Measurements from ENCODE around the gene CCDC85B. TPM values are rescaled to one million over a fixed set of nuclear protein-coding genes. Genes with fewer than 3 reads are reported as not detected.

The CCDC85B gene
- total and polyA plus RNA-seq, 2 of the 13 experiments (the other 11 are each of a cell fraction or from before 2014, with no cell fraction given): 8.2 to 19.5 TPM

GRCh38 chr11:65888163-65888814, 2.2 kb upstream of the CCDC85B start, which contains the start of gene FIBP (continued):
- TF ChIP-seq ZNF329 (CRISPR knock-in tag; IDR thresholded peaks at IDR 0.05; ENCODE audit: low read depth): peak; percentile 48; the same call in 1 of the 2 replicates
- TF ChIP-seq ZBTB7A (CRISPR knock-in tag; IDR thresholded peaks at IDR 0.05): no peak
- TF ChIP-seq ZNF367 (CRISPR knock-in tag; IDR thresholded peaks at IDR 0.05; ENCODE audit: borderline replicate concordance): no peak
- no peak for TF ChIP-seq ZNF160 (CRISPR knock-in tag; IDR thresholded peaks at IDR 0.05)
- no peak for TF ChIP-seq SIN3B (IDR thresholded peaks at IDR 0.05; ENCODE audit: low read length)
- no peak; the same call in 1 of the 2 replicates for TF ChIP-seq LBX2 (CRISPR knock-in tag; IDR thresholded peaks at IDR 0.05; ENCODE audit: borderline replicate concordance)
- no peak for TF ChIP-seq SSRP1 (CRISPR knock-in tag; IDR thresholded peaks at IDR 0.05)
- no peak for TF ChIP-seq ISX (CRISPR knock-in tag; conservative IDR thresholded peaks at IDR 0.05)
- 0 out of 2 replicates have a peak, but pooled peaks have one; percentile 24 for TF ChIP-seq BATF2 (CRISPR knock-in tag; IDR thresholded peaks at IDR 0.05)
- TF ChIP-seq ASH2L (IDR thresholded peaks at IDR 0.05; ENCODE audit: insufficient read length, low read depth, low read length): peak; percentile 64
- TF ChIP-seq ZNF530 (CRISPR knock-in tag; IDR thresholded peaks at IDR 0.05; ENCODE audit: low read depth): no peak
- no peak for TF ChIP-seq ZNF703 (CRISPR knock-in tag; IDR thresholded peaks at IDR 0.05; ENCODE audit: borderline replicate concordance)
- TF ChIP-seq ZNF589 (CRISPR knock-in tag; conservative IDR thresholded peaks at IDR 0.05): no peak
- TF ChIP-seq SYNCRIP (IDR thresholded peaks at IDR 0.05; ENCODE audit: insufficient read depth, low read depth, low read length): no peak
- TF ChIP-seq ARNT (IDR thresholded peaks at IDR 0.05): no peak
- no peak for TF ChIP-seq ZNF317 (CRISPR knock-in tag; IDR thresholded peaks at IDR 0.05)
- no peak for TF ChIP-seq ZNF513 (CRISPR knock-in tag; conservative IDR thresholded peaks at IDR 0.05)
- peak; percentile 63 for TF ChIP-seq ZNF335 (CRISPR knock-in tag; IDR thresholded peaks at IDR 0.05)
- no peak for TF ChIP-seq ZNF253 (CRISPR knock-in tag; IDR thresholded peaks at IDR 0.05; ENCODE audit: borderline replicate concordance)
- TF ChIP-seq SALL1 (CRISPR knock-in tag; IDR thresholded peaks at IDR 0.05): peak; percentile 48
- TF ChIP-seq MBD4 (IDR thresholded peaks at IDR 0.05; ENCODE audit: borderline replicate concordance, low read length): no peak
- TF ChIP-seq NFKBIZ (CRISPR knock-in tag; IDR thresholded peaks at IDR 0.05): no peak; the same call in 1 of the 2 replicates
- TF ChIP-seq, protein P1, sequence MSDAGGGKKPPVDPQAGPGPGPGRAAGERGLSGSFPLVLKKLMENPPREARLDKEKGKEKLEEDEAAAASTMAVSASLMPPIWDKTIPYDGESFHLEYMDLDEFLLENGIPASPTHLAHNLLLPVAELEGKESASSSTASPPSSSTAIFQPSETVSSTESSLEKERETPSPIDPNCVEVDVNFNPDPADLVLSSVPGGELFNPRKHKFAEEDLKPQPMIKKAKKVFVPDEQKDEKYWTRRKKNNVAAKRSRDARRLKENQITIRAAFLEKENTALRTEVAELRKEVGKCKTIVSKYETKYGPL (CRISPR knock-in tag; IDR thresholded peaks at IDR 0.05): no peak
- no peak for TF ChIP-seq SNRNP70 (IDR thresholded peaks at IDR 0.05; ENCODE audit: low read depth, low read length)
- no peak for TF ChIP-seq SUZ12 (IDR thresholded peaks at IDR 0.05; ENCODE audit: low read depth, low read length)
- TF ChIP-seq GRHL1 (CRISPR knock-in tag; conservative IDR thresholded peaks at IDR 0.05): no peak
- peak; percentile 86 for TF ChIP-seq PHF8 (CRISPR knock-in tag; IDR thresholded peaks at IDR 0.05)
- TF ChIP-seq PCBP2 (optimal IDR thresholded peaks at IDR 0.05; ENCODE audit: low read depth, low read length, poor library complexity, severe bottlenecking): no peak

All from HepG2 (cell line).